IMR-90 (cell line): ENCODE measurements around the gene DCP2. TPM values are rescaled to one million over a fixed set of nuclear protein-coding genes. Genes with fewer than 3 reads are reported as not detected.

Source experiments
- ATAC-seq: fragments of 200-7000 bp; cut with Tn5 transposase; 2 replicates; pipeline ENCODE4 v1.9.1; 2020; ENCODE audit warnings: low read depth, mild to moderate bottlenecking, moderate library complexity
- BruUV-seq: library from RNA; stranded (reverse); fragments of 400-500 nt; replicated peaks from 2 replicates; lab custom pipeline; 2021; lab: Mats Ljungman, UMichigan
- CTCF ChIA-PET: fragments of 300-600 bp; formaldehyde crosslinking; extraction: SDS; loops from one replicate; lab custom pipeline; 2021; ENCODE audit warnings: antibody characterized with exemption; lab: Yijun Ruan, JAX
- POLR2A ChIA-PET: fragments of 300-600 bp; sonication (Branson Sonifier 250); formaldehyde crosslinking; loops from one replicate; lab custom pipeline; 2022; ENCODE audit warnings: antibody characterized with exemption; ENCODE audit not compliant: unreplicated experiment; lab: Charles Lee
- DNase-seq: peaks from one replicate; pipeline ENCODE4 v3.0.0; 2013
- H2AFZ ChIP-seq: replicated peaks from 2 replicates; pipeline ENCODE3; 2013; ENCODE audit warnings: low read length, mild to moderate bottlenecking; ENCODE audit not compliant: poor library complexity
- H2AK5ac ChIP-seq: 2 replicates; pipeline ENCODE4 v1.6.1; 2013; ENCODE audit warnings: low read depth, low read length, inconsistent platforms
- H2AK9ac ChIP-seq: replicated peaks from 2 replicates; pipeline ENCODE3; 2013; ENCODE audit warnings: mild to moderate bottlenecking, low read depth, low read length, moderate library complexity; ENCODE audit not compliant: poor library complexity
- H2BK120ac ChIP-seq: 2 replicates; pipeline ENCODE4 v1.6.1; 2013; ENCODE audit warnings: low read depth, low read length, inconsistent platforms
- H2BK15ac ChIP-seq: 3 replicates; pipeline ENCODE4 v1.6.1; 2013; ENCODE audit warnings: low read depth, low read length, inconsistent platforms
- H2BK20ac ChIP-seq: 2 replicates; pipeline ENCODE4 v1.6.1; 2013; ENCODE audit warnings: low read depth, mild to moderate bottlenecking, inconsistent platforms, low read length, moderate library complexity
- H2BK5ac ChIP-seq: 2 replicates; pipeline ENCODE4 v1.6.1; 2013; ENCODE audit warnings: mild to moderate bottlenecking, low read depth, low read length, inconsistent platforms; ENCODE audit not compliant: poor library complexity, severe bottlenecking
- H3K14ac ChIP-seq: replicated peaks from 2 replicates; pipeline ENCODE4 v1.6.1; 2013; ENCODE audit warnings: low read depth, low read length, inconsistent platforms
- H3K18ac ChIP-seq: 2 replicates; pipeline ENCODE4 v1.6.1; 2013; ENCODE audit warnings: low read depth, low read length, control low read depth
- H3K23ac ChIP-seq: 2 replicates; pipeline ENCODE4 v1.6.1; 2013; ENCODE audit warnings: low read depth, low read length, inconsistent platforms
- H3K27ac ChIP-seq: 2 replicates; pipeline ENCODE4 v1.5.1; 2013; ENCODE audit warnings: mild to moderate bottlenecking, control low read depth, low read length; ENCODE audit not compliant: insufficient read depth
- H3K27me3 ChIP-seq: 2 replicates; pipeline ENCODE4 v1.6.1; 2013; ENCODE audit warnings: low read length; ENCODE audit not compliant: control insufficient read depth, insufficient read depth
- H3K36me3 ChIP-seq: 2 replicates; pipeline ENCODE4 v1.6.1; 2013; ENCODE audit warnings: low read length, mixed read lengths; ENCODE audit not compliant: control insufficient read depth, insufficient read depth
- H3K4ac ChIP-seq: 2 replicates; pipeline ENCODE4 v1.6.1; 2013; ENCODE audit warnings: low read depth, low read length, inconsistent platforms
- H3K4me1 ChIP-seq: 2 replicates; pipeline ENCODE4 v1.6.1; 2013; ENCODE audit warnings: low read length, mixed read lengths; ENCODE audit not compliant: control insufficient read depth, insufficient read depth
- H3K4me2 ChIP-seq: 2 replicates; pipeline ENCODE4 v1.6.1; 2013; ENCODE audit warnings: low read depth, mild to moderate bottlenecking, control low read depth, low read length, moderate library complexity
- H3K4me3 ChIP-seq: 2 replicates; pipeline ENCODE4 v1.5.1; 2013; ENCODE audit warnings: low read depth, mild to moderate bottlenecking, control low read depth, low read length, moderate library complexity; ENCODE audit not compliant: insufficient read depth
- H3K56ac ChIP-seq: 2 replicates; pipeline ENCODE4 v1.6.1; 2013; ENCODE audit warnings: low read length, inconsistent platforms; ENCODE audit not compliant: insufficient read depth; ENCODE audit errors: extremely low read depth
- H3K79me1 ChIP-seq, 2 experiments: 2 replicates each; pipeline ENCODE4 v1.6.1; 2013; ENCODE audit warnings: low read length in 2 of 2, inconsistent platforms in 1 of 2, low read depth in 1 of 2
- H3K9ac ChIP-seq: 2 replicates; pipeline ENCODE4 v1.6.1; 2013; ENCODE audit warnings: low read depth, low read length, control low read depth
- H3K9me1 ChIP-seq: 2 replicates; pipeline ENCODE4 v1.6.1; 2013; ENCODE audit warnings: low read length, inconsistent platforms; ENCODE audit not compliant: insufficient read depth
- H3K9me3 ChIP-seq: 2 replicates; pipeline ENCODE4 v1.6.1; 2013; ENCODE audit warnings: low read length; ENCODE audit not compliant: control insufficient read depth, insufficient read depth
- H4K20me1 ChIP-seq: 2 replicates; pipeline ENCODE4 v1.6.1; 2013; ENCODE audit warnings: low read length, inconsistent platforms; ENCODE audit not compliant: insufficient read depth
- H4K5ac ChIP-seq: 2 replicates; pipeline ENCODE4 v1.6.1; 2013; ENCODE audit warnings: mild to moderate bottlenecking, low read depth, low read length, control low read depth
- H4K8ac ChIP-seq, 2 experiments: 2 replicates each; pipeline ENCODE4 v1.6.1; 2013; ENCODE audit warnings: low read depth in 2 of 2, low read length in 2 of 2, control low read depth in 1 of 2, inconsistent platforms in 1 of 2
- H4K91ac ChIP-seq: 2 replicates; pipeline ENCODE4 v1.6.1; 2013; ENCODE audit warnings: low read depth, low read length, inconsistent platforms; ENCODE audit not compliant: insufficient read depth
- MAZ ChIP-seq: IDR thresholded peaks from 2 replicates; pipeline ENCODE4 v1.6.1; 2012; ENCODE audit warnings: low read depth, mild to moderate bottlenecking, low read length, improper control_type of control experiment, moderate library complexity, borderline replicate concordance
- POLR2A ChIP-seq: IDR thresholded peaks from 2 replicates; pipeline ENCODE4 v1.6.1; 2012; ENCODE audit warnings: mild to moderate bottlenecking, low read depth, low read length
- SMC3 ChIP-seq: fragments of 150-350 bp; IDR thresholded peaks from 2 replicates; pipeline ENCODE4 v1.6.1; 2016; ENCODE audit warnings: low read depth, mild to moderate bottlenecking, antibody characterized with exemption, low read length, moderate library complexity
- WGBS, 2 experiments: methylation state at CpG; one replicate each; pipeline versions ENCODE4 v1.1.5 to v1.1.7; 2013; ENCODE audit warnings: missing lambda C conversion rate in 2 of 2; ENCODE audit not compliant: insufficient read length in 1 of 2; ENCODE audit errors: extremely low coverage in 2 of 2; 5-methylcytosine and 5-hydroxymethylcytosine counted together
- dilution Hi-C: fragments of 300-500 bp; cut with HindIII; formaldehyde crosslinking; loops from one replicate; pipeline ENCODE4 v1.14.3; 2018; ENCODE audit warnings: low sequenced_read_pairs; ENCODE audit not compliant: unreplicated experiment
- in situ Hi-C: fragments of 300-500 bp; cut with MboI; formaldehyde crosslinking; loops from 3 replicates; pipeline ENCODE4 v1.14.3; 2019; ENCODE audit warnings: low sequenced_read_pairs, inconsistent platforms, mixed read lengths
- intact Hi-C: fragments of 100-400 bp; cut with micrococcal nuclease; formaldehyde crosslinking; loops from 2 replicates; pipeline ENCODE4 v1.10.0; 2022
- polyA plus RNA-seq, 3 experiments: library from polyadenylated mRNA; depleted of rRNA; stranded (reverse); fragments of >200 nt; gene quantifications; 2 replicates each; pipeline ENCODE4 v1.2.3, GENCODE V29; 2012; ENCODE audit warnings: low replicate concordance in 1 of 3
- total RNA-seq: library from RNA; depleted of rRNA; stranded (reverse); fragments of >200 nt; gene quantifications from 2 replicates; pipeline ENCODE4 v1.2.3, GENCODE V29; 2012

Gene DCP2
- total and polyA plus RNA-seq, 2 of the 4 experiments (the other 2 are of a cell fraction): 6.9 to 18.6 TPM

- ChIA-PET CTCF (interaction anchor here (1.2 kb wide), 1 partner anchor 44 kb away, joined by 3 read pairs; no protein-coding TSS in a partner anchor), POLR2A (no interaction called here)
- DNase-seq (no peak), ATAC-seq (no peak)
- Histone ChIP-seq H4K91ac (no peak overlapping the region), H3K9ac (no peak overlapping the region), H4K5ac (no peak overlapping the region), H3K9me1 (peaks cover 26% of the 10 kb centered on the region), H3K9me3 (no peaks in the 10 kb centered on the region), H3K27ac (no peak overlapping the region), H3K36me3 (peaks cover 43% of the 10 kb centered on the region), H4K8ac (no peak overlapping the region), H2BK5ac (no peak overlapping the region), H3K79me1 (peaks cover 0 to 7% of the 10 kb centered on the region in 2 experiments; a peak in 2 of 4 replicates), H3K4me1 (peaks cover 25% of the 10 kb centered on the region), H3K4me3 (no peak overlapping the region), H2AK5ac (peak overlapping the region; percentile 46; the same call in 1 of the 2 replicates), H3K56ac (no peak overlapping the region), H3K27me3 (no peaks in the 10 kb centered on the region), H3K23ac (no peak overlapping the region), H4K20me1 (no peaks in the 10 kb centered on the region), H3K18ac (no peak overlapping the region), H2BK15ac (peak overlapping the region; percentile 37; the same call in 1 of the 3 replicates), H2BK120ac (no peak overlapping the region), H3K14ac (0 out of 2 replicates have a peak overlapping the region, but pooled peaks have one; percentile 9), H2AK9ac (no peak overlapping the region), H2AFZ (no peak overlapping the region), H3K4me2 (no peak overlapping the region), H2BK20ac (no peak overlapping the region; the same call in 1 of the 2 replicates), H3K4ac (peak overlapping the region; percentile 32; the same call in 1 of the 2 replicates)
- dilution Hi-C loops: no loop called here
- in situ Hi-C loops: no loop called here
- WGBS, 2 experiments: no CpG with 5 or more reads among the region's 1 CpG
- TF ChIP-seq SMC3 (no peak), POLR2A (no peak), MAZ (no peak)
- BruUV-seq: no TSS peak
- intact Hi-C loops: loop anchor here (5.0 to 10.0 kb wide), 2 partner anchors 207 to 230 kb away; no protein-coding TSS in a partner anchor
Observed at GRCh38 chr5:113064806-113065205, 88.2 kb downstream of the DCP2 start.
